GM19468 (cell line): ENCODE results near the gene TIGIT.

Experiments
- ATAC-seq: cut with Tn5 transposase; IDR thresholded peaks from one replicate; pipeline ENCODE4 v1.9.1; 2021; ENCODE audit warnings: mild to moderate bottlenecking, moderate library complexity, moderate number of reproducible peaks; ENCODE audit not compliant: unreplicated experiment; ENCODE audit errors: extremely low read depth

Gene TIGIT

DNA sequence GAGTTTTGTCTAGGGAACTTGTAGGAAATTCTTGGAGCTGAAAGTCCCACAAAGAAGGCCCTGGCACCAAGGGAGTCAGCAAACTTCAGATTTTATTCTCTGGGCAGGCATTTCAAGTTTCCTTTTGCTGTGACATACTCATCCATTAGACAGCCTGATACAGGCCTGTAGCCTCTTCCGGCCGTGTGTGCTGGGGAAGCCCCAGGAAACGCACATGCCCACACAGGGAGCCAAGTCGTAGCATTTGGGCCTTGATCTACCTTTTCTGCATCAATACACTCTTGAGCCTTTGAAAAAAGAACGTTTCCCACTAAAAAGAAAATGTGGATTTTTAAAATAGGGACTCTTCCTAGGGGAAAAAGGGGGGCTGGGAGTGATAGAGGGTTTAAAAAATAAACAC, 15.0 kb downstream of the TIGIT start:
- ATAC-seq = no peak

DNA sequence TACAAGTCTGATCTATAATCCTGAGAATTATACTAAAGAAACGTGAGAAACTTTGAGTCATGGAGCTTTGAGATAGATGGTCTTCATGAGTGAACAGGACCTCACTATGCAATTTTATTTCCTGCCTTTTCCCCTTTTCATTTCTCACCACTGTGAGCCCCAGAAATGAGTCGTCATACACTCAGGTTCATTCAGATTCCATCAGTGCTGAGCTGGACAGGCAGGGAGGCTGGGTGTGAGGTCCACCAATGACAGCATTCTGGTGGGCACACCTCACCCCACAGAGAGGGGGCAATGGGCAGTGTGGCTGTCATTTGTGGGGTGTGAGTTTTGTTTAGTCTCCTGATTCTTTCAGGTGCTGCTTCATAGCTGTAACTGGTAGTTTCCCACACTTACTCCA, 16.9 kb downstream of the TIGIT start:
- no peak for ATAC-seq

DNA sequence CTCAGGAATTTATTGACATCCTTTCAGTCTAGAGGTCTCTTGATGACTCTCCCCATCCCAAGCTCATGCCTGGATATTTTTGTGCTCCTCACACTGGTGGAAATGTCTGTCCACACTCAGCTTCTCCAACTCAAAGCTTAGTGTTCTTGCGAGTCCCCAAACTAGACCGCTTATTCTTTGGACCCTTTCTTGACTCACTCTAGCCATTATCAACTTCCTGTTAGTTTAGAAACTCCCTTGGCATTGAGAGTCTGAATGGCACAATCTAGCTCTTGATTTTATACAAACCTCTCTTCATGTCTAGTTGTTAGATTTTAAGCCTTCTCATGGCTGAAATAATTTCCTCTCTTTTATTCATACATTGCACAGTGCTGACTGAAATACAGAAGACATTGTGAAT, 19.6 kb downstream of the TIGIT start:
- no peak for ATAC-seq

DNA sequence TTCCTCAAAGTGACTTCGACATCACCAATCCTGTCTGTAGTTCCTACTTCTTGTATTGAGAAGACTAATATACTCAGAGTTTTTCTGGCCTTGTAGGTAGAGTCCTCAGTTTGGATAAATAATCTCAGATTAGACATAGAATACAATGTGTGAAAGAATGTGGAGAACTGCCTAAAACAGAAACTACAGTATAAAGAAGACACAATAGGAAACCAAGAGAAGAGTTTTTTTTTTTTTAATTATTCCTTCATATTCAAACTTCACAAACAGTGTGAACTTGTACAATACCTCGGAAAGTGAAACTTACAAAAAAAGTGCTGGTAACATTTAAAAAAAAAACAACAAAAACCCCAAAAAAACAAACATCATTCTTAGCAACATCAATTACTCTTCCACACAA, 20.5 kb downstream of the TIGIT start:
- no peak for ATAC-seq

DNA sequence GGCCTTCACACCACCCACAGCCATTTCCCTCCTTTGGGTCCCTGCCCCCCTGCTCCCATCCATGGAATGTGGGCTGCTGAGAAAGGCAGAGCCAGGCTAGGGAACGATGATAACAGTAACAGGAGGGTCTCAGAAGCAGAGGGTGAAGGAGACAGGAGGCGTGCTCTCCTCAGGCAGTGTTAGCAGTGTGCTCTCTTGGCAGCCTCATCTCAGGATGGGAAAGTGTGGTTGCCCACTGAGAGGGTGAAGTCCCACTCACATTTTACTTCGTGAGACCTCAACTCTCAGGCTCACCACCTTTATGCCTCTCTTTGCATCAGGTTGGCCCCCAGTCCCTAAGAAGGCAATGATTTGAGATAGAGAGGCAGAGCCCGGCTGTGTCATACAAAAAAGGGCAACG, 24.5 kb downstream of the TIGIT start:
- ATAC-seq = no peak

DNA sequence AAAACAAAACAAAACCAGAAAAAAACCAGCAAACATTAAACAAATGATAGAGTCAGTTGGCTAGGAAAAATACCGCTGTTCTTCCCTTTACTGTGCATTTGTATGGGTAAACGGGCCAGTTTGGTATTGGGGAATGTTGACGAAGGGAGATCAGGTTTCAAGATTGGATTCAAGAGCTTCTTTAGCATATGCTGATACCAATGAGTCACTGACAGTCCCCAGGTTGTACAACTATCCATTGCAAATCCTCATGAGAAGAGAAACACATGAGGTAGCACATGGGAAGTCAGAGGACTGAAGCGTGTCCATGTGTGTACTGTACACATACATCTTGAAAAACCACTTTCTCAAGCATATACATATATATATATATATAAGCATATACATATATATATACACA, 25.6 kb downstream of the TIGIT start:
- ATAC-seq = no peak

DNA sequence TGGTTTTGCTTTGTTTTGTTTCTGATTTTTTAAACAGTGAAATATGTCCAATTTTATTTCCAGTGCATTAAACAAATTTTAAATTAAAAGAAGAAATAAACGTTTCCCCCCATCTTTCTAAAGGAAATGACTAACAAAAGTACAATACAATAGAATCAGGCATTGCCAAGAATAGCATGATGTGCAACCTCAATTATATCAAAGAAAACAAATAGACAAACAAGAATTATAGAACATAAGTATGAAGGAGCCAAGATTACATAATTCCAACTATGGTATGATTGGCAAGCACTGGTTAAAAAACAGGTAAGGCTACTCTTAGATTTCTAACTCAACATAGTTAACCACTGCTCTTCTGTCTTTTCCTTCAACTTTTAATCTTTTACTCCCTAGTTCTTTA, 26.4 kb downstream of the TIGIT start:
- no peak for ATAC-seq

DNA sequence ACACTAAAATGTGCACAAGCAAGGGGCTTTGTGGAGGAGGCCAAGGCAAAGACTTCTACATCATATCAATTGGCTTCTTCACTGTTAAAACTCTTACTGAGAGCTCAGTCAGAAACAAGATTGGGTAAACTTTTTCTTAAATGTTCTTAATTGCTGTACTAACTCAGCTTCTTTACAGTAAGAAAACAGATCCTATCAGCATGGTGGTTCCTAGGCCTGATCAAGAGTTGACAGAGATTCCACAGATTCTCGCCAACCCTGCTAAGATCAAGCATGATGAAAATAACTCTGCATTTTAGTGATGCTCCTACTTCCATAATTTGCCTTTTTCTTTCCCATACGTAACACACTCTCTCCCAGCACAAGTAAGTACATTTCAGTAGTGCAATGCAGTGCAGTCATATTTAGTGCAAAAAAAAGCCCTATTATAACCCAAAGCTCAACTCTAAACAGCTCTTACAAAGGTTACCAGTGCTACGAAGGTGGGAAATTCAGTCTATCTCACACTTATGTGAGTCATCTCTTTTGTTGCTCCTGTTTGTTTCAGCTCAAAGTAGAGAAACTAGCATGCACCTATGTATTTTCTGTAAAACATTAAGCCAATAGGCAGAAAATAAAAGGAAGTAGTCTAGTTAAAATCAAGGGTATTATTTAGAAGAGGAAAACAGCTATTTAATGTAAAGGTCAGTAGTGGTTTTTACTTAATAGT, 29.9 kb downstream of the TIGIT start:
- ATAC-seq = no peak

DNA sequence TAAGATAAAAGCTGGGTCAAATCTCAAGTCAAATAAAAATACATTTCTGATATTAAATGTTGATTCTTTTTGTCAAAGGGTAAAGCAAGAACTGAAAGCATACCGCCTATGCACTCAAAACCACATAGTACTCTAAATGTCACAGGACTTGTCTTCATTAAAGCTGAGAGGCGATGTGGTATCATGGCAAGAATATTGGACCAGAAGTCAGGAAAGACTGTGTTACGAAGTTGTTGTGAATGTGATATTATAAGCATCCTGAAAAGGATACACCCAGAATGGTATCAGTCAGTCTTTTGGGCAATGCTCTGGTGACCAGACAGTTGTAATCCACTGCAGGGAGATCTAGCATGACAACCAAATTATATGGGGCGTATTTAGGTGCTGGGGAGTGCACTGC, 33.8 kb downstream of the TIGIT start:
- ATAC-seq = no peak

DNA sequence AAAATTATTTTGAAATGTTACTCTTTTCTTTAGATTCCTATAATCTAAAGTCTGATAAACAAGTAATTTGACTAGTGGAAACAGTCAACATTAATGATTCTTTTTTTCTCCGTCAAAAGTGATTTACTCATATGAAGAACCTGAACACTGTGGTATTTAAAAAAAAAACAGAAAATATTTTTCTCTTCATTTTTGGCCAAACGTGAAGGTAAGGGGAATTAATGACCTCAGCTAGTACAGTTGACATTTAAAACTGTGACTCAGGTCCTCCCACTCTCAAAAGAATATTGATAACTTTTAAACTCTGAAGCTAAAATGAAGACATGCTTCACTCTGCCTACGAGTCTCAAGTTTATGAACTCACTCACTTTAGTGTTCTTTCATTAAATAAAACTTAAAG, 34.5 kb downstream of the TIGIT start:
- no peak for ATAC-seq

DNA sequence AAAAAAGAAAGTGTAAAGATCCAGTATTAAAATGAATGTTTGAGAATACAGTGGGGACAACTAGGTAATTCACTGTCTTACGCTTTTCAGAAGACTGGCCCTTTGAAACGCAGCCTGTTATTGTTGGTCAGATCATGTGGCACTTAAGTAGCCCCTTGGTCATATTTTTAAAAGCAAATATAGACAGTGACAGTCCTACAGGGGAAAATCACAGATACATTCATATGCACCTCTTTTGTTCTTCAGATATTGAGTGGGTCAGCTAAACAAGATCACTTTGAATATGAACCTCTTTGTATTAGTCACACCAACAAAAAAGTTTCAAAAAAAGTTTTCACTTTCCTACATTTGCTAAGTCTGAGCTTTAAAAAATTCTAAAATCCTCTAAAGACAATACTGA, 36.0 kb downstream of the TIGIT start:
- ATAC-seq = no peak

DNA sequence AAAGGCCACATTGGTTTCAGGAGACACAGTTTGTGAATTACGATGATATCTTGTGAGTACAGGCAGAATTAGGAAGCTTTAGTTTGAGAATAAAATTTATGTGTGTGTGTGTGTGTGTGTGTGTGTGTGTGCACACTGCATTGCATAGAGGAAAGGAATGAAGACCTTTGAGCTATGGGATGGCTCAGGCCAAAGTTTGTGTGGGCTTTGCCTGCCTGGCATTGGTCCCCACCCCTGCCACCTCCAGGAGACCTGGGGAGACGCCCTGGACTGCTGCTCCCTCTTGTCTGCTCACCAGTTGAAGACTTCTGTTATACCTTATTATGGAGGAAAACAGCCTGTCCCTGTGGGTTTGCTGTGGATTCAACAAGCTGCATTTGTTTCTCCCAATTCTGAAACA, 37.2 kb downstream of the TIGIT start:
- ATAC-seq = no peak

DNA sequence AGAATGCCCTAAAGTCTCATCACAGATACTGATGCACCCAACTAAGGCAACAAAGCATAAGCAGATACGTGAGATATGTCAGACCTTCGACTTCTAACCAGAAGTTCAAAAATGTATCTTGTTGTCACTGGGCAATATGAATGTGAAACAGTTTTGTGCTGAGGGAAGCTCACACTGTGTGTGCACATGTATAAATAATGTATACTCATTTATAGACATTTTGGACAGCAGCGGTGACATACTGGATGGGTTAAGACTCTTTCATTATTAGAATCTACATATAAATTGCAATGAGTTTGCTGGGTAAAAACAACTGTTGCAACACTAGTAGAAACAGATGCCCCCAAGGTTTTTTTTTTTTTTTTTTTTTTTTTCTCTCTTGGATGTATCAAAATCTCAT, 37.9 kb downstream of the TIGIT start:
- no peak for ATAC-seq

DNA sequence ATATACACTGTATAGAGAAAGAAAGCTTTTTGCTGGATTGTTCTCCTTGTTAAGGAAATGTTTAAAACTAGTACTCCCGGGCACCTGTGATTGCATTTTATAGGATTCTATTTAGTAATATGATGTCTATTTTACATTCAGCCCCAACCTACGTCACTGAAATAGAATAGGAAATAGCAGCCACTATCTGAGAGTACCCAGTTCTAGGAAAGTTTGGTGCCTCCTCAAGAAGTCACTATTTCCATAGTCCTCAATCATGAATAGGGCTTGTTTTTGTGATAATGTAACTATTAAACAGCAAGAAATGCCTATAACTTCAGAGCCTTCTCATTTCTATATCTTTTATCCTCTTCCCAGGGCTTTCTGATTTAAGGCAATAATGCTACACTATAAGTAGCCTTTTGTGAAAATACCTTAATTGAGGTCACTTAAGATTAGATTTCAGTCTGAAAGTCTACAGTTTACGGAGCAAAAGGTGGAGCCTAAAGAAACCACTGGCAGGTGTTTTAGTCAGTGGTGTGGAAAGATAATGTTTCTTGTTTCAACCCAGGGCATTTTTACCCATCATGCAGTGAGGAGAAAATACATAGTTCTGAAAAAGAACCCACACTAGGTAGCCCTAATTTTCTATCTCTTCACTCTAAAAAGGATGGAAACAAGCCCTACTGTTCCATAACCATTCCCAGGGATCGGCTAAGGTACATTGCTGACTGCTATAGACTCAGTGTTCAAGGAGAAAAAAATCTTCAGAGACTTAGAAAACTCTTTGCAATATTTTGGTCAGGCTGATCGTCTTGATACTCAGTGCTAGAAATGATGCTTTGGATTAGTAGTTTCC, 38.7 kb downstream of the TIGIT start:
- ATAC-seq = peak; percentile 55

DNA sequence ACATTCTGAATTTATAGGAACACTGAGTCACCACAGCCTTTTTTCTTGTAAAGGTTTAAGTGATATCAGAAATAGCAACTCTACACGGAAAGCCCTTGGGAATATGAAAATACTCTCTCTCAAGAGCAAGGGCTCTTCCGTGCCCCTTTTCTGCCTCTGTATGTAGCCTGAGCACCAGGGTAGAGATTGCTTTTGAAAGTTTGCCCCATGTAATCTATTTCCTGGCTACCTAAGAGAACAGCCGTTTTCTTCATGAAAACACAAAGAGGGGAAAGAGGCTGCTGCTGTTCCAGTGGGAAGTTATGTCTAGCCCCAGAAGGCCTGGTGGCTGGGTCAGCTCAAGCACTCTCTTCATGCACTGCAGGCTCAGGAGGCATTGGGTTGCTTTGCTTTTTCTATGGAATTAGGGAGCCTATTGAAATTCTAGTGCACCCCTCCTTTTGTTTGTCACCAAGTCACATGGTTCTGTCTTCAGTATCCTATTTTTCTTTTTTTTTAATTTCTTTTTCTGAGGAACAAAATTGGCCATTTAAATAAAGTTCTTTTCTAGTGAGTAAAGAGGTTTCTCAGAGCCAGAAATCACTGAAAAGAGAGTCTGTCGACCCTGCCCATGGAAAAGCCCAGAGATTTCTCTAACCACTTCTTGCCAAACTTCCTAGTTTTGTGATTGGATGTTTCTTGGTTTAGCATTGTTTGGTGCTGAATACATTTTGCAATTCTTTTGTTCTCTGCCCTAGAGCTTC, 39.5 kb downstream of the TIGIT start:
- ATAC-seq = no peak

DNA sequence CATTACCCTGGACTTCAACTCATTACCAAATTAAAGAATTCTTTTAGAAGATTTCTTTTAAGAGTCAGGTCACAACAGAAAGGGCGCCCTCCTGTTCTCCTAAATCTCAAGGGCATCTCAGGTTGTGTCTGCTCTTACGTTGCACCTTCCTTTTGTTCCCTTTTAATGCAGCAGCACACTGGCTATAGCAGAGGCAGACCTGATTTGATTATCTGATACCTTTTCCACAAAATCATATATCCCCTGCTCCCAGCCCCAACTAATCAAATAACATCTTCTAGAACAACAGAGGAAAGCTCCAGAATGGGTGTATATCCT, 40.1 kb downstream of the TIGIT start:
- no peak for ATAC-seq

DNA sequence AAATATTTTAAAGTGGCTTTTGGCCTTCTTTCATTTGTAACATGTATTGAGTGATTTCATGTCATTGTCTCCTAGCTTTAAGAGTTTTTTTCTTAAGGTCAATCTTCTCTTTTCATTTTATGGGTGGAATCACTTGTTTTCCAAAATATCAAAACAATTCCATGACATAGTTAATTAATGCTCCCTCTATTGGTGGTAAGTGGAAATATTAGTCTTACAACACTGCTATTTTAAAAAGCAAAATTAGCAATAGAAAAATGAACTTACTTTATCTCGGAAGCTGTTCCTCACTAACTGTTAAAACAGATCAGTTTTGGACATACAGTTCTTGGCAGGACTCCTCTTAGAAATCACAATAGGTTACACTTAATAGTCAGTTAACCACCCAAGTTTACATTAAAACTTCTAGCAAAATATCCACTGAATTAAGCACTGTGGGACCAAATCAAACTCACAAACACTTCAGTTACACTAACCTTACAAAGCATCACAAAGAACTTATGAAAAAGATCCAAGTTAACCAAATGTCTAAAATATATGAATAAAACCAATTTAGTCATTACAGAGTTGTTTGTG, 42.4 kb downstream of the TIGIT start:
- no peak for ATAC-seq

DNA sequence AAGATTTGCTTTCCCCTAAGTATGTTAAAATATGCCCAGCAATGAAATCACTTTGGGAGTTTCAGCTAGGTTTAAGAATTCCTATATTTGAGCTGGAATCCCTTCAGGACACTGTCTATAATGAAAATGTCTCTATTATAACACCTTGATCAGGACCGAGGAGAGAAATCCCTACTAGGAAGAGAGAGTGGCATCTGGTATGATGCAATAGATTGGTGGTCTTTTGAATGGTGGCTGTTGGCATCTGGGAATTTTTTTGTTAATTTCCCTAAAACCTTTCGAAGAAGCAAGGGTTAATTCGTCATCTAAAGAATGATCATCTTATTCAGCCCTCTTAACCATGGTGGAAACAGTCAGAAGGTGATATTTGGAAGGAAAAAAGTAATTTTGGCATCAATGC, 43.0 kb downstream of the TIGIT start:
- no peak for ATAC-seq

DNA sequence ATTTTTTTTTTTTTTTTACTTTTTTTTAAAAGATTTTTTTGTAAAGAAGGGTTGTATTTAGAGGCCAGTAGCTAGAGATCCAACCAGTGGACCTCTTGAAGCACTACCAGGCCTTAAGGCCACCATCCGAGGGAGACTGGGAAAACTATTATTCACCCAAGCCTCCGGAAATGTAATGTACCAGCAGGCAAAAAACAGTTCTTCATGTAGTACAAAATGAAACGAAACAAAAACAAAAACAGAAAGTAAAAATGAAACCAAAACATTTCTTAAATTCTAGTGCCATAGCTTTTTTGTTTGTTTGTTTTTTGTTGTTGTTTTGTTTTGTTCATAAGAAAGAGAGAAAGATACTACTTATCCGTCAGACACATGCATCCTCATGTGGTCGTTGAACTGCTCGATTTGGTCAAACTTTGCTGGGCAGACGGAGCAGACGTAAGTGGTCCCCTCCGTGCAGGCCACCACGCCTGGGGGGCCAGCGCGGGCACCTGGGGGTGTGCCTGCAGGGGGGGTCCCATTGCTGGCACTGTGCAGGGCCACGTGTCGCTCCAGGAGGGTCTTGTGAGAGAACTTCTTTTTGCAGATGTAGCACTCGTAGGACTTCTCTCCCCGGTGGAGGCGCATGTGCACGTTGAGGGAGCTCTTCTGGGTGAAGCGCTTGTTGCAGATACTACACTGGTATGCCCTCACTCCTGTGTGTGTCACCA, 45.0 kb downstream of the TIGIT start:
- no peak for ATAC-seq

DNA sequence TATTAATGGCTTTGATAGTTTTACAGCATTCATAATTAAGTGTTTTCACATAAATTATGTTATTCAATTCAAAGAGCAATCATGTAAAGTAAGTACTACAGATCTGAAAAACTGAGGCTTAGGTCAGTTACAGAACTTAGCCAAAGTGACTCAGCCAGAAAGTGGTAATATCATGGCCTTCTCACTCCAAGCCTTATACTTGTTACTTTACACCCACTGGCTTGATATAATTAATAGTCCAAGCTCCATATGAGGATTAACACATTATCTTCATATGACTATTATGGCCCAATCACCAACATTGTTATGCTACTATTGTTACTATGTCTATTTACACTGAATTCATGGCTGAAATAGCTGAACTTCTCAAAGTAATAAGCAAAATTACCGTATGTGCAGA, 50.7 kb downstream of the TIGIT start:
- ATAC-seq = no peak
